Fibroblast of villous mesenchyme (primary cell): ENCODE results near the gene CCT5. TPM values are rescaled to one million over a fixed set of nuclear protein-coding genes. Genes with fewer than 3 reads are reported as not detected.

Experiments
- DNase-seq: peaks from one replicate; pipeline ENCODE4 v3.0.0-alpha.2; 2010; ENCODE audit warnings: low read depth
- H3K4me3 ChIP-seq: 2 replicates; pipeline ENCODE4 v1.5.1; 2011; ENCODE audit warnings: low read depth, mild to moderate bottlenecking, low read length
- CTCF ChIP-seq: IDR thresholded peaks from 2 replicates; pipeline ENCODE4 v1.5.1; 2012; ENCODE audit warnings: low read depth, mild to moderate bottlenecking, low read length; ENCODE audit not compliant: insufficient read depth
- total RNA-seq: library from RNA; depleted of rRNA; stranded (reverse); fragments of >200 nt; gene quantifications from 2 replicates; pipeline ENCODE4 v1.2.3, GENCODE V29; 2012

CCT5 gene
- total RNA-seq, 1 donor: 425 TPM

GRCh38 chr5:10228288-10228687 is 21.8 kb upstream of the CCT5 start:
- no peak overlapping the region for H3K4me3 ChIP-seq
- no peak for DNase-seq
- TF ChIP-seq CTCF: no peak

GRCh38 chr5:10229306-10230048 is 20.6 kb upstream of the CCT5 start:
- no peak for TF ChIP-seq CTCF
- H3K4me3 ChIP-seq: no peak overlapping the region
- no peak for DNase-seq

GRCh38 chr5:10232386-10232785 is 17.7 kb upstream of the CCT5 start:
- DNase-seq: no peak
- H3K4me3 ChIP-seq: no peak overlapping the region
- no peak for TF ChIP-seq CTCF

- no peak overlapping the region for H3K4me3 ChIP-seq
- DNase-seq: no peak
- no peak for TF ChIP-seq CTCF
Measured at GRCh38 chr5:10233011-10233410, 17.1 kb upstream of the CCT5 start.

GRCh38 chr5:10233505-10233904 is 16.6 kb upstream of the CCT5 start:
- peak; percentile 39 for TF ChIP-seq CTCF
- DNase-seq: peak; percentile 82
- no peak overlapping the region for H3K4me3 ChIP-seq

- no peak for DNase-seq
- no peak for TF ChIP-seq CTCF
- no peak overlapping the region for H3K4me3 ChIP-seq
Measured at GRCh38 chr5:10235350-10235749, 14.7 kb upstream of the CCT5 start.

GRCh38 chr5:10243660-10244240 is 6.3 kb upstream of the CCT5 start:
- no peak for TF ChIP-seq CTCF
- no peak overlapping the region for H3K4me3 ChIP-seq
- DNase-seq: no peak
